Skeletal muscle satellite cell (primary cell): Measurements from ENCODE around the gene FGB.
"Not testable (repeated sequence)": the region's sequence is repeated elsewhere in the genome, so short reads cannot be mapped to it uniquely, and the experiment has no call there.

ENCODE experiments used
- H3K27me3 ChIP-seq: 2 replicates; pipeline ENCODE4 v1.7.0; 2013; ENCODE audit warnings: low read length; ENCODE audit not compliant: control insufficient read depth, insufficient read depth
- H3K36me3 ChIP-seq: 2 replicates; pipeline ENCODE4 v1.7.0; 2013; ENCODE audit warnings: mild to moderate bottlenecking, control low read depth, low read length; ENCODE audit not compliant: insufficient read depth
- H3K4me1 ChIP-seq: 2 replicates; pipeline ENCODE4 v1.7.0; 2013; ENCODE audit warnings: low read length; ENCODE audit not compliant: control insufficient read depth, insufficient read depth
- H3K4me2 ChIP-seq: 2 replicates; pipeline ENCODE4 v1.7.0; 2013; ENCODE audit warnings: mild to moderate bottlenecking, low read length
- H3K4me3 ChIP-seq: 2 replicates; pipeline ENCODE4 v1.7.0; 2013; ENCODE audit warnings: low read length
- H3K9ac ChIP-seq: 2 replicates; pipeline ENCODE4 v1.7.0; 2013; ENCODE audit warnings: mild to moderate bottlenecking, low read depth, low read length, moderate library complexity
- H3K9me3 ChIP-seq: replicated peaks from 2 replicates; pipeline ENCODE4 v1.7.0; 2013; ENCODE audit warnings: mild to moderate bottlenecking, control low read depth, low read length

FGB gene

DNA sequence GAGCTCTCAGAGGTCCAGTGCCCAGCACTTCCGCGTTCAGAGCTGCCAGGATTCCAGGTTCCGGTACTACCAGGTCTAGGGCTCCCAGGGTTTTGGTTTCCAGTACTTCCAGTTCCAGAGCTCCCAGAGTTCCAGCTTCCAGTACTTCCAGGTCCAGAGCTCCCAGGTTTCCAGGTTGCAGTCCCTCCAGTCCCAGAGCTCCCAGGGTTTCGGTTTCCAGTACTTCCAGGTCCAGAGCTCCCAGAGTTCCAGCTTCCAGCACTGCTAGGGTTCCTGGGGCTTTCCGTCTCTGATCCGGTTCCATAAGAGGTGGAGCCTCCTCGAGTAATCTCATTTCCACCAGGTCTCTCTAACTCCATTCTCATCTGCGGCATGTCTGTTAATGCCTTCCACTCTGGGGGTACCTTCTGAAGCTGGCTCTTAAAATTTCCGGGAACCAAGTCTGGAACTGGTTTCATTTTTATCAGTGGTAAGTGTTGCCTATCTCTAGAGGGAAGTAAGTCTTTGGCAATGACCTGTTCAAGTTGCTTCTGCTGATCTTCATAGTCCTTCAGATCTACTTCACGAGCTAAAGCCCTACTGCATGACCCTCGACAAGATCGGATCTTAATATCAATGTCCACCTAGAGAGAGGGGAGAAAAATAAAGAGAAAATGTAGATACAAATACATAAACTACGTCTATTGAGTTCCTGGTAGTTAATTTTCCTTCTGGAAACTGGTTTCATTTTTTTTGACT, 23.7 kb downstream of the FGB start:
- Histone ChIP-seq H3K9ac (no peak overlapping the region), H3K36me3 (no peaks in the 10 kb centered on the region), H3K4me3 (no peak overlapping the region), H3K4me2 (no peak overlapping the region), H3K9me3 (no peaks in the 10 kb centered on the region), H3K4me1 (no peaks in the 10 kb centered on the region), H3K27me3 (peaks cover 32% of the 10 kb centered on the region)

DNA sequence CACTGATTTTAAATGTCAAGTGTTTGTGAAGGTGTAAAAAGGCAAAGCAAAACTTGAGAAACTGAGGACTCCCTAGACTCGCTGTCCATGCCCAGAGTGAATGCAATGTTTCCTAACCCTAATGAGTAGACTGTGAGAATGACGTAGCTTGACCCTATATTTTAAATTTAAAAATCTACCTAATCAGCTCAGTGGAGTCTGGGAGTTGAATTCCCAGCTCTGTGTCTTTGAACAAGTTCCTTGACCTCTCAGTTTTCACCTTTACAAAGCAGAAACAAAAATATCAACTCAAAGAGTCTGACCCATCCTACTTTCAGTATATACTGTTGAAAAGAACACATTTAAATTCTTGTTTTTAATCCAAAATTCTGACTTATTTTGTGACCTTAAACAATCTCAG, 25.4 kb downstream of the FGB start:
- Histone ChIP-seq H3K9ac (no peak overlapping the region), H3K4me3 (no peak overlapping the region), H3K9me3 (no peaks in the 10 kb centered on the region), H3K4me2 (no peak overlapping the region), H3K27me3 (peaks cover 30% of the 10 kb centered on the region), H3K4me1 (no peaks in the 10 kb centered on the region), H3K36me3 (no peaks in the 10 kb centered on the region)

- Histone ChIP-seq H3K27me3 (peaks cover 30% of the 10 kb centered on the region), H3K4me2 (no peak overlapping the region), H3K9me3 (no peaks in the 10 kb centered on the region), H3K9ac (no peak overlapping the region), H3K4me1 (no peaks in the 10 kb centered on the region), H3K4me3 (no peak overlapping the region), H3K36me3 (no peaks in the 10 kb centered on the region)
These were observed 26.7 kb downstream of the FGB start for GRCh38 chr4:154589296-154590197.

- Histone ChIP-seq H3K4me2 (no peak within 1 kb of the TSS), H3K4me1 (no peaks in the 10 kb centered on the region), H3K36me3 (no peaks in the 10 kb centered on the region), H3K9me3 (no peaks in the 10 kb centered on the region), H3K4me3 (no peak within 1 kb of the TSS), H3K9ac (no peak within 1 kb of the TSS), H3K27me3 (peaks cover 30% of the 10 kb centered on the region)
These were observed 27.7 kb downstream of the FGB start, which contains the start of gene FGA for GRCh38 chr4:154590329-154591006. TSS of gene FGA (minus strand) at chr4:154590742. CDS start at chr4:154590687, 55 bp downstream.

DNA sequence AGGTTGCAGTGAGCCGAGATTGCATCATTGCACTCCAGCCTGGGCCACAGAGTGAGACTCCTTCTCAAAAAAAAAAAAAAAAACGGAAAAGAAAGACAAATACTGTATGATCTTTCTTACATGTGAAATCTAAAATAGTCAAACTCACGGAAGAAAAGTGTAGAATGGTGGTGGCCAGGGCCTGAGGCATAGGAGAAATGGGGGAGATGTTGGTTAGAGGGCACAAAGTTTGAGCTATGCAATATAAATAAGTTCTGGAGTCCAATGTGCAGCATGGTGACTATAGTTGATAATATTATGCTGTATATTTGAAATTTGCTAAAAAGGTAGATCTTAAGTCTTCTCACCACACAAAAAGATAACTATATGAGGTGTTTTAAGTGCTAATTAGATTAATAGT, 29.1 kb downstream of the FGB start:
- Histone ChIP-seq H3K4me3 (no peak overlapping the region), H3K36me3 (no peaks in the 10 kb centered on the region), H3K4me1 (no peaks in the 10 kb centered on the region), H3K9ac (no peak overlapping the region), H3K9me3 (no peaks in the 10 kb centered on the region), H3K27me3 (peaks cover 25% of the 10 kb centered on the region), H3K4me2 (no peak overlapping the region)

DNA sequence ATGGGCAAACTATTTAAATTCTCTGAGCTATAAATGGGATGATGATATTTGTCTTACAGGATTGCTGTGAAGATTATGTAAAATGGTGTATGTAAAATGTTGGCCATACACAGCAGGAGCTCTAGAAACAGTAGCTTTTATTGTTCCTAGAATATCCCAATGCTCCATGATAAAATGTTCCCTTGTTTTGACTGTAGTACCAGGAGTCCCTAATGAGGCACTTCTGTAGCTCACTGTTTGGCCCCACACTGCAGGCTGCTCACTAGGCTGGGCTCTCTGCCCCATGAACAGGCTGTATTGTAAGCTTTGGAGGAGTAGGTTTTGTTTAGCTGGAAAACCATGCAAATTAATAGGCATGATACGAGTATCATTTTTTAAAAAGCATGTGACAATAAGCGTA, 31.1 kb downstream of the FGB start:
- Histone ChIP-seq H3K27me3 (peaks cover 13% of the 10 kb centered on the region), H3K4me2 (no peak overlapping the region), H3K4me3 (no peak overlapping the region), H3K9ac (no peak overlapping the region), H3K4me1 (no peaks in the 10 kb centered on the region), H3K36me3 (no peaks in the 10 kb centered on the region), H3K9me3 (no peaks in the 10 kb centered on the region)

GRCh38 chr4:154594343-154594742, 31.5 kb downstream of the FGB start:
- H3K36me3 ChIP-seq, H3K4me3 ChIP-seq, H3K9ac ChIP-seq, H3K4me1 ChIP-seq, H3K9me3 ChIP-seq, H3K27me3 ChIP-seq, H3K4me2 ChIP-seq: not testable (repeated sequence)

DNA sequence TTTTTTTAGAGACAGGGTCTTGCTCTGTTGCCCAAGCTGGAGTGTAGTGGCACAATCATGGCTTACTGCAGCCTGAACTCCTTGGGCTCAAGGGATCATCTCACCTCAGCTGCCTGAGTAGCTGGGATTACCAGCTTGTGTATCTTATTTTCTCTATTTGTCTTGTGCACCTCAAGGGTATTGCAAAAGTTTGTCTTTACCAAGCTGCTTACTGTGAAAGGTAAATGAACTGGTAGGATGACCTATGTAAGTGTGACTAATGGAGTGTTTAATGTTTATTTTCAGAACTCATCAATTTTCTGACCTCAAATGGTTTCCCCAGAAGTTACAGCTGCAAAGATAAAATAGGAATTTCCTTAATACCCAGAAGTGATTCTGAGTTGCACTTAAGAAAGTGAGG, 33.0 kb downstream of the FGB start:
- no peaks in the 10 kb centered on the region for H3K4me1 ChIP-seq
- H3K4me2 ChIP-seq: no peak overlapping the region
- H3K4me3 ChIP-seq: no peak overlapping the region
- no peak overlapping the region for H3K9ac ChIP-seq
- peaks cover under 1% of the 10 kb centered on the region for H3K27me3 ChIP-seq
- H3K36me3 ChIP-seq: no peaks in the 10 kb centered on the region
- H3K9me3 ChIP-seq: no peaks in the 10 kb centered on the region

GRCh38 chr4:154597281-154597680, 34.5 kb downstream of the FGB start:
- not testable (repeated sequence) for H3K4me3 ChIP-seq, H3K9me3 ChIP-seq, H3K9ac ChIP-seq, H3K36me3 ChIP-seq, H3K27me3 ChIP-seq, H3K4me1 ChIP-seq, H3K4me2 ChIP-seq

GRCh38 chr4:154597798-154598774, 35.3 kb downstream of the FGB start:
- Histone ChIP-seq H3K9me3 (no peaks in the 10 kb centered on the region), H3K4me3 (no peak overlapping the region), H3K9ac (no peak overlapping the region), H3K36me3 (no peaks in the 10 kb centered on the region), H3K27me3 (no peaks in the 10 kb centered on the region), H3K4me1 (peaks cover 3% of the 10 kb centered on the region), H3K4me2 (no peak overlapping the region)
